NCI-H2227 (cell line): Measurements from ENCODE around the gene VANGL1.

Source experiments
- DNase-seq: peaks from one replicate; lab custom pipeline; 2025; ENCODE audit not compliant: unreplicated experiment; lab: John Stamatoyannopoulos, UW

VANGL1 gene

GRCh38 chr1:115701090-115701489, 59.3 kb downstream of the VANGL1 start:
- DNase-seq: no peak

- DNase-seq: peak; percentile 72
These were observed 61.2 kb downstream of the VANGL1 start for GRCh38 chr1:115702959-115703358.

GRCh38 chr1:115705085-115705951, 63.5 kb downstream of the VANGL1 start:
- DNase-seq: no peak

GRCh38 chr1:115705963-115706362, 64.2 kb downstream of the VANGL1 start:
- no peak for DNase-seq

- DNase-seq: peak; percentile 55
These were observed 65.0 kb downstream of the VANGL1 start for GRCh38 chr1:115706587-115707425.

- no peak for DNase-seq
These were observed 69.3 kb downstream of the VANGL1 start for GRCh38 chr1:115710859-115711624.

- no peak for DNase-seq
These were observed 71.3 kb downstream of the VANGL1 start for GRCh38 chr1:115712911-115713609.

- no peak for DNase-seq
These were observed 72.1 kb downstream of the VANGL1 start for GRCh38 chr1:115713906-115714305.

GRCh38 chr1:115714572-115715141, 72.9 kb downstream of the VANGL1 start:
- DNase-seq: no peak

- peak; percentile 14 for DNase-seq
These were observed 75.8 kb downstream of the VANGL1 start for GRCh38 chr1:115717541-115717940.

- DNase-seq: no peak
These were observed 76.4 kb downstream of the VANGL1 start for GRCh38 chr1:115718011-115718754.

GRCh38 chr1:115719285-115719684, 77.5 kb downstream of the VANGL1 start:
- DNase-seq: no peak

GRCh38 chr1:115722221-115722620, 80.5 kb downstream of the VANGL1 start:
- no peak for DNase-seq

GRCh38 chr1:115723756-115724155, 82.0 kb downstream of the VANGL1 start:
- DNase-seq: no peak

GRCh38 chr1:115725600-115725999, 83.8 kb downstream of the VANGL1 start:
- no peak for DNase-seq

GRCh38 chr1:115726161-115726560, 84.4 kb downstream of the VANGL1 start:
- DNase-seq: no peak

- no peak for DNase-seq
These were observed 84.8 kb downstream of the VANGL1 start for GRCh38 chr1:115726570-115726969.

- no peak for DNase-seq
These were observed 86.0 kb downstream of the VANGL1 start for GRCh38 chr1:115727706-115728249.

GRCh38 chr1:115728341-115728740, 86.6 kb downstream of the VANGL1 start:
- DNase-seq: no peak
